GM12892 (cell line): ENCODE measurements around the gene EPB41.

ENCODE experiments used
- POLR2AphosphoS5 ChIP-seq: IDR thresholded peaks from 2 replicates; pipeline ENCODE4 v1.6.1; 2011; ENCODE audit warnings: low read depth, low read length, control low read depth
- TAF1 ChIP-seq: IDR thresholded peaks from 2 replicates; pipeline ENCODE4 v1.6.1; 2011; ENCODE audit warnings: low read depth, mild to moderate bottlenecking, control low read depth, low read length, borderline replicate concordance

- TF ChIP-seq POLR2AphosphoS5 (no peak), TAF1 (no peak)
Observed at GRCh38 chr1:28909198-28909597, 5.2 kb upstream of the EPB41 start.
